Endothelial cell of umbilical vein (primary cell): ENCODE data around the gene CIITA. TPM values are rescaled to one million over a fixed set of nuclear protein-coding genes. Genes with fewer than 3 reads are reported as not detected.

ENCODE experiments used
- BruUV-seq: library from RNA; stranded (reverse); fragments of 400-500 nt; replicated peaks from 2 replicates; lab custom pipeline; 2021; lab: Mats Ljungman, UMichigan
- CTCF ChIA-PET: fragments of 300-600, 350-600 bp; sonication (Branson Sonifier 250); formaldehyde crosslinking; loops from one replicate; lab custom pipeline; 2021; ENCODE audit warnings: antibody characterized with exemption, inconsistent platforms; lab: Charles Lee
- POLR2A ChIA-PET: fragments of 300-600, 350-600 bp; sonication (Branson Sonifier 250); formaldehyde crosslinking; loops from one replicate; lab custom pipeline; 2021; ENCODE audit warnings: antibody characterized with exemption, inconsistent platforms; lab: Charles Lee
- DNase-seq: peaks from one replicate; pipeline ENCODE4 v3.0.0-alpha.2; 2011; ENCODE audit warnings: low read depth, low spot score
- FAIRE-seq: peaks from 2 replicates; lab custom pipeline; 2011; peaks lifted over from hg19 to GRCh38; lab: Jason Lieb, UNC
- H2AFZ ChIP-seq: 2 replicates; pipeline ENCODE4 v1.6.0; 2012; ENCODE audit warnings: low read depth, low read length, control low read depth, inconsistent platforms
- H3K27ac ChIP-seq: 2 replicates; pipeline ENCODE4 v1.5.1; 2011; ENCODE audit warnings: low read depth, mild to moderate bottlenecking, control low read depth, low read length, moderate library complexity; ENCODE audit not compliant: insufficient read depth
- H3K27me3 ChIP-seq, 2 experiments: 2 replicates each; pipeline versions ENCODE4 v1.6.0 to v1.6.1; 2011; ENCODE audit warnings: low read length in 2 of 2, mixed read lengths in 1 of 2; ENCODE audit not compliant: control insufficient read depth in 2 of 2, insufficient read depth in 2 of 2
- H3K36me3 ChIP-seq, 2 experiments: 2 replicates in 1 of 2; 3 replicates in 1 of 2; pipeline ENCODE4 v1.5.1; 2011; ENCODE audit warnings: low read length in 2 of 2, mild to moderate bottlenecking in 1 of 2, moderate library complexity in 1 of 2; ENCODE audit not compliant: control insufficient read depth in 2 of 2, insufficient read depth in 2 of 2; ENCODE audit errors: extremely low read depth in 1 of 2
- H3K4me1 ChIP-seq: 3 replicates; pipeline ENCODE4 v1.5.1; 2011; ENCODE audit warnings: mild to moderate bottlenecking, low read length; ENCODE audit not compliant: control insufficient read depth, insufficient read depth; ENCODE audit errors: extremely low read depth
- H3K4me2 ChIP-seq: 2 replicates; pipeline ENCODE4 v1.6.1; 2011; ENCODE audit warnings: low read length, control low read depth, mixed read lengths; ENCODE audit not compliant: insufficient read depth
- H3K4me3 ChIP-seq, 3 experiments: fragments of 200-600 bp in 1 of 3; sonication (generic), shearing (Covaris generic) in 1 of 3; replicated peaks in 1 of 3; 2 replicates each; pipeline ENCODE4 v1.5.1; 2011 to 2016; ENCODE audit warnings: control low read depth in 3 of 3, low read length in 3 of 3, mild to moderate bottlenecking in 2 of 3, inconsistent platforms in 1 of 3, low read depth in 1 of 3, moderate library complexity in 1 of 3; ENCODE audit not compliant: insufficient read depth in 1 of 3
- H3K79me2 ChIP-seq: 2 replicates; pipeline ENCODE4 v1.6.0; 2012; ENCODE audit warnings: low read length, inconsistent platforms; ENCODE audit not compliant: control insufficient read depth, insufficient read depth
- H3K9ac ChIP-seq: replicated peaks from 2 replicates; pipeline ENCODE3; 2011; ENCODE audit warnings: low read length, control low read depth; ENCODE audit not compliant: insufficient read depth; ENCODE audit errors: extremely low read depth
- H3K9me1 ChIP-seq: replicated peaks from 3 replicates; pipeline ENCODE4 v1.6.0; 2011; ENCODE audit warnings: mild to moderate bottlenecking, low read length; ENCODE audit not compliant: control insufficient read depth, insufficient read depth; ENCODE audit errors: extremely low read depth
- H3K9me3 ChIP-seq: replicated peaks from 2 replicates; pipeline ENCODE4 v1.5.1; 2012; ENCODE audit warnings: low read length, inconsistent platforms; ENCODE audit not compliant: control insufficient read depth, insufficient read depth
- H4K20me1 ChIP-seq: replicated peaks from 2 replicates; pipeline ENCODE3; 2011; ENCODE audit warnings: mild to moderate bottlenecking, low read length; ENCODE audit not compliant: control insufficient read depth, insufficient read depth; ENCODE audit errors: extremely low read depth
- CTCF ChIP-seq, 2 donors: IDR thresholded peaks; 1 replicate in 1 of 2; 2 replicates in 1 of 2; pipeline ENCODE4 v1.5.1; 2011; ENCODE audit warnings: low read length in 2 of 2, mild to moderate bottlenecking in 2 of 2, moderate library complexity in 2 of 2, control low read depth in 1 of 2, inconsistent platforms in 1 of 2, low read depth in 1 of 2; ENCODE audit not compliant: insufficient read depth in 1 of 2; ENCODE audit errors: extremely low read depth in 1 of 2
- EZH2 ChIP-seq: IDR thresholded peaks from 2 replicates; pipeline ENCODE4 v1.6.1; 2012; ENCODE audit warnings: borderline replicate concordance, low read depth, mild to moderate bottlenecking, moderate library complexity, low read length, inconsistent platforms; ENCODE audit not compliant: severe bottlenecking
- FOS ChIP-seq: IDR thresholded peaks from 2 replicates; pipeline ENCODE4 v1.6.1; 2011; ENCODE audit warnings: mild to moderate bottlenecking, low read length, moderate library complexity, borderline replicate concordance; ENCODE audit not compliant: insufficient read depth
- GATA2 ChIP-seq: IDR thresholded peaks from 2 replicates; pipeline ENCODE4 v1.7.0; 2011; ENCODE audit warnings: low read depth, mild to moderate bottlenecking, moderate library complexity, mixed read lengths, low read length; ENCODE audit not compliant: insufficient read length, insufficient read depth
- JUN ChIP-seq: IDR thresholded peaks from 2 replicates; pipeline ENCODE4 v1.6.1; 2011; ENCODE audit warnings: borderline replicate concordance, low read depth; ENCODE audit not compliant: insufficient read length, insufficient read depth
- MAX ChIP-seq: IDR thresholded peaks from 2 replicates; pipeline ENCODE4 v1.6.1; 2011; ENCODE audit not compliant: insufficient read depth, insufficient read length
- MYC ChIP-seq: IDR thresholded peaks from one replicate; pipeline ENCODE4 v1.6.1; 2011; ENCODE audit warnings: mild to moderate bottlenecking, low read depth, low read length
- POLR2A ChIP-seq: IDR thresholded peaks from 2 replicates; pipeline ENCODE4 v1.6.1; 2012; ENCODE audit warnings: low read depth, mild to moderate bottlenecking, control low read depth, low read length
- POLR2AphosphoS5 ChIP-seq: IDR thresholded peaks from 2 replicates; pipeline ENCODE4 v1.6.1; 2012; ENCODE audit warnings: low read depth, mild to moderate bottlenecking, control low read depth, low read length, moderate library complexity; ENCODE audit not compliant: insufficient read depth
- dilution Hi-C: fragments of 300-500 bp; cut with MboI; formaldehyde crosslinking; loops from one replicate; pipeline ENCODE4 v1.15.0; 2019; ENCODE audit warnings: low sequenced_read_pairs; ENCODE audit not compliant: extremely low pct_ligation_motif_present
- intact Hi-C: fragments of 100-400 bp; cut with micrococcal nuclease; formaldehyde crosslinking; loops from one replicate; pipeline ENCODE4 v1.10.0; 2022
- polyA plus RNA-seq, 4 experiments: library from polyadenylated mRNA; depleted of rRNA in 3 of 4; stranded (reverse) in 3 of 4; unstranded in 1 of 4; fragments of >200 nt; gene quantifications; 2 replicates each; pipeline versions ENCODE4 v1.2.1 to v1.2.3, GENCODE V29; 2011 to 2012; ENCODE audit warnings: missing spikeins in 1 of 4
- total RNA-seq: library from RNA; stranded (reverse); gene quantifications from 2 replicates; pipeline ENCODE4 v1.2.3, GENCODE V29; 2021

Gene CIITA
- total and polyA plus RNA-seq, 2 donors (not counting 3 experiments of a cell fraction or from before 2014, with no cell fraction given), result not detected

- no peak for DNase-seq
- no peak overlapping the region for H3K4me3 ChIP-seq
- no peaks in the 10 kb centered on the region for H3K79me2 ChIP-seq
- H3K27ac ChIP-seq, result no peak overlapping the region
- H2AFZ ChIP-seq, result no peak overlapping the region
- no peaks in the 10 kb centered on the region for H4K20me1 ChIP-seq
- CTCF ChIA-PET, result no interaction called here
- POLR2A ChIA-PET, result no interaction called here
- H3K9ac ChIP-seq, result no peak overlapping the region
- no TSS peak for BruUV-seq
- H3K4me1 ChIP-seq, result no peaks in the 10 kb centered on the region
- H3K27me3 ChIP-seq, result no peaks in the 10 kb centered on the region
- TF ChIP-seq GATA2 (no peak), FOS (no peak), POLR2AphosphoS5 (no peak), MAX (no peak), EZH2 (no peak), CTCF (IDR thresholded peaks at IDR 0.05; ENCODE audit: extremely low read depth in 1 of 2, insufficient read depth in 1 of 2, low read depth in 1 of 2, low read length in 2 of 2) (no peak), POLR2A (no peak), MYC (no peak), JUN (no peak)
- FAIRE-seq, result no peak
- H3K4me2 ChIP-seq, result no peak overlapping the region
- H3K36me3 ChIP-seq, result peaks cover 0 to 5% of the 10 kb centered on the region in 2 experiments
- dilution Hi-C loops (no loop called here), intact Hi-C loops (no loop called here)
- H3K9me1 ChIP-seq, result no peaks in the 10 kb centered on the region
- no peaks in the 10 kb centered on the region for H3K9me3 ChIP-seq
These were observed 45.5 kb downstream of the CIITA start for GRCh38 chr16:10922328-10923145.
